HG03571 (cell line): Measurements from ENCODE around the gene GAB2.
"Not testable (repeated sequence)": the region's sequence is repeated elsewhere in the genome, so short reads cannot be mapped to it uniquely, and the experiment has no call there.

Experiments
- ATAC-seq: cut with Tn5 transposase; IDR thresholded peaks from one replicate; pipeline ENCODE4 v1.9.1; 2021; ENCODE audit not compliant: unreplicated experiment

The GAB2 gene

DNA sequence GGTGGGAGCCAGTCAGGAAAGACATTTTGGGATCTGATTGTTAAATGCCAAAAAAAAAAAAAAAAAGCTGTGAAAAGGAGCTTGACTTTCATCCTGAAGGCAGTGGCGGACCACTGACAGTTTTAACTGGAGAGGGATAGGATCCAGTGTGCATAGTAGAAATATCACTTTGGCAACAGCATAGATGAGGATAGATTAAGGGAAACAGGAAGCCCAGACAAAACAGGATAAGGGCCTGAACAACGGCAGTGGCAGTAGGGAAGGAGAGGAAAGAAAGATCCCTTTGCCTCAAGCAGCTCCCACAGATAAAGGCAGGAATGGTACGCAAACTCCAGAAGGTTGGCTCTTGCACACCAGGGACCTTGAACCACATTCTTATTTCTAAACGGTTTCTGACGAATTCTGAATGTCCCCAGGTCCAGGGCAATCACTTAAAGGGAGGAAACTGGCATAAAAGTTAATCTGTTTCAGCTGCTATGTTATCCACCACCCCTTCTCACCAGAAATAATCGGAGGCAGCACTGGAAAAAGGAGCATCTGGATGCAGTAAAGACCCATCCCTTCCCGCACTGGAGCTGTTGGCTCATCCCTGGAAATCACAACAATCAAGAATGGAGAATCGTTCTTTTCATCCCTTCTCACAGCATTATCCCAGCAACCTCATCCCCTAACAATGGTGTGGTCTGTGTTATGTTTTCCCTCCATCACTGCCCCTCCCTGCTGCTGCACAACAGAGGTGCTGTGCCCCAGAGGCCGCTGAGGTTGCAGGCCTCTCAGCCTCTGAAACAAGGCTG lies 99.1 kb downstream of the GAB2 start:
- ATAC-seq: no peak

DNA sequence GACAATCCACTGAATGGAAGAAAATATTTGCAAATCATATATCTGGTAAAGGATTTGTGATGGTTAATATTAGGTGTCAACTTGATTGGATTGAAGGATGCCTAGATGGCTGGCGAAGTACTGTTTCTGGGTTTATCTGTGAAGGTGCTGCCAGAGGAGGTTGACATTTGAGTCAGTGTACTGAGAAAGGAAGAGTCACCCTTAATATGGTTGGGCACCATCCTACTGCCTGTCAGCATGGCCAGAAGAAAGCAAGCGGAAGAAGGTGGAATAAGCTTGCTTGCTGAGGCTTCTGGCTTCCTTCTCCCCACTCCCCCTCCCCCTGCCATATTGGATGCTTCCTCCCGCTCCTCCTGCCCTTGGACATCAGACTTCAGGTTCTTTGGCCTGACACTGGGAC lies 101.9 kb downstream of the GAB2 start:
- no peak for ATAC-seq

DNA sequence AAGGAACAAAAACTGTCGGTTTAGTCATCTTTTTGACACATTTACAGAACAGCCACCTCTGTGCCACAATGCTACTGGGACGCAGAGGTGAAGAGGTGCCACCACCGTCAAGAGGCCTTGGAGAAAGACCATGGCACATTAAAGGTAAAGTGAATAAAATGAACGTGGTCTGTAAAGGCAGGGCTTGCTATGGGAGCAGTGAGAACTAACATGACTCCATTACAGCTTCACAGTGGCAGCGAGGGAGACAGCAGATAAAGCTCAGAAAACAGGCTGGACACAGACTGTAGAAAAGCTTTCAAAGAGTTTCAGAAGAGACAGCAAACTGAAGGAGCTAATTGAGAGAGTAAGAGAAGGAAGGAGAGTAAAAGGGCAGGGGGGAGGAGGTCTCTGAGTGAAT lies 102.9 kb downstream of the GAB2 start:
- no peak for ATAC-seq

- ATAC-seq: no peak
These were observed 103.7 kb downstream of the GAB2 start for GRCh38 chr11:78313898-78314297.

DNA sequence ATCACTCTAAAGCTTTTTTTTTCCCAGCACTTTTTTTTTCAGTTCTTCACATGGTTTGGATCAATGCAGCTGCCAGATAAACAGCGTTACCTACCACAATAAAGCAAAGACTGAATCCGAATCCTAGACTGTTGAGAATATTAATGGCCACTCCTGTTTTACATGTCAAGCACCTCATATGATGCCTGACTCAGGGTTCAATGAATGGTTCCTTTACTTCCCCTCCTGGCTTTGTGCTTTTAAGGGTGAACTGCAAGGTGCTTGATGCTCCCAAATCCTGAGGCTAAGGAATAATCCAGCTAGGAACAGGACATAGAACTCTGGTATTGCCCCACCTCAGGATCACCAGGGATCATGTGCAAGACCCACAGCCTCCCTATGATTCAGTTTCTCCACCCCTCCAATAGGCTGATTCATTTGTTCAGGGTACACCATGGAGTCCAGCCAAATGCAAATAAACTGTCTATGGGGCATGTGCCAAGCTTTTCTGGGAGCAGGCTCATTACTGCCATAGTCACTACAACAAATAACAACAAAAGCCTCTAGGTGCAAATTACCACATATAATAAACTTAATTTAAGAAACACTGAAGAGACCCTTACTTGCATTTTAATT lies 104.3 kb downstream of the GAB2 start:
- no peak for ATAC-seq

GRCh38 chr11:78312712-78313111 lies 104.9 kb downstream of the GAB2 start:
- no peak for ATAC-seq

GRCh38 chr11:78311702-78312371 lies 105.8 kb downstream of the GAB2 start:
- no peak for ATAC-seq

GRCh38 chr11:78310500-78310909 lies 107.1 kb downstream of the GAB2 start:
- ATAC-seq: peak; percentile 75

DNA sequence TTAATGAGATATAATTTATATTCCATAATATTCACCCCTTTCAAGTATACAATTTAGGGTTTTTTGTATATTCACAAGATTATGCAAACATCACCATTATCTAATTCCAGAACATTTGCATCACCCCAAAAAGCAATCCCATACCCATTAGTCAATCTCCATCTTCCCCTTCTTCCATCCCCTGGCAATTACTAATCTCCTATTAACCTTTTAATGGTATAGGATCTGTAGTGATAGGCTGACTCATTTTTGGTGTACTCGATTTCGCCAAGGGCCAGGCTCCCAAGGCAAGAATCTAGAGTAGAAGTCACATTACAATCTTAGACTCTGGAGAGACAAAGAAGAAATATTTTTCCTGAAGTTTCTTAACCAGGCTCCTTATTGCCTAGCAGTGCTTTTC lies 113.4 kb downstream of the GAB2 start:
- no peak for ATAC-seq

DNA sequence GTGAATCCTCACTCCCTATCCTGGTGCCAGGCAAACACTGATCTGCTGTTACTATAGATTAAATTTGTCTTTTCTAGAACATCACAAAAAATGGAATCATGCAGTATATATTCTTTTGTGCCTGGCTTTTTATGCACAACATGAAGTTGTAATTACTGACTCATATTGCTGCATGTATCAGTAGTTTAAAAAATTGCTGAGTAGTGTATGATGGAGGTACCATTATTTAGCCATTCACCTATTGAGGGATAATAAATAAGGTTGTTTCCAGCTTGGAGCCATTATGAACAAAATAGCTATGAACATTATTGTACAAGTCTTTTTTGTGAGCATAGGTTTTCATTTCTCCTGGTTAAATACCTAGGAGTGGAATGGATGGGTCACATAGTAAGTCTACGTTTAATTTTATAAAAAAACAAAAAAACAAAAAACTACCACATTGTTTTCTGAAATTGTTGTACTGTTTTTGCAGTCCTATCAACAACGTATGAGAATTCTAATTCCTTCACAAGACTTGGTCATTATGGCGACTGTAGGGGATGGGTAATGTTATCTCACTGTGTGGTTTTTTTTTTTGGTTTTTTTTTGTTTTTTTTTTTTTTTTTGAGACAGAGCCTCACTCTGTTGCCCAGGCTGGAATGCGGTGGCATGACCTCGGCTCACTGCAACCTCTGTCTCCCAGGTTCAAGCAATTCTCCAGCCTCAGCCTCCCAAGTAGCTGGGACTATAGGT lies 117.3 kb downstream of the GAB2 start:
- ATAC-seq: no peak

GRCh38 chr11:78299000-78299710 lies 118.5 kb downstream of the GAB2 start:
- no peak for ATAC-seq

DNA sequence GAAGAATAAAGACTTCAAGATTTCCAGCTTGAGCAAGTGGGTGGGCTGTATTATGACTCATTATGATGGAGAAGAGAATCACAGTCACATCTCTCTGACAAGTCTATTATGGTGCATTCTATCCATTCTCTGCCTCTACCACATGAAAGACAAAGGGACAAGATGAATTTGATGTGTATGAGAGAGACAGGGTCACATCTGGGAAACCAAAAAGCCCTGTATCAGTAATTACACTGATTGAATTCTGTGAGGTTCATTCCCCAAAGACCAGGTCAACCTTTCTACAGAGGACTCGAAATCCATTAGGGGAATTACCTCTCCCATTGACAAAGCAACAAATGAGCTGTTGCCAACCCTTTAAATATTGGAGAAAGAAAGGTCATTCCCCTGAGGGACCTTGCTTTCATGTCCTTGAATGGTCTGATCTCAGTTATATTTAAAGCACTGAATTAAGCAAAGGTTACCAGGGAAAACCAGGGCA lies 119.3 kb downstream of the GAB2 start:
- no peak for ATAC-seq

DNA sequence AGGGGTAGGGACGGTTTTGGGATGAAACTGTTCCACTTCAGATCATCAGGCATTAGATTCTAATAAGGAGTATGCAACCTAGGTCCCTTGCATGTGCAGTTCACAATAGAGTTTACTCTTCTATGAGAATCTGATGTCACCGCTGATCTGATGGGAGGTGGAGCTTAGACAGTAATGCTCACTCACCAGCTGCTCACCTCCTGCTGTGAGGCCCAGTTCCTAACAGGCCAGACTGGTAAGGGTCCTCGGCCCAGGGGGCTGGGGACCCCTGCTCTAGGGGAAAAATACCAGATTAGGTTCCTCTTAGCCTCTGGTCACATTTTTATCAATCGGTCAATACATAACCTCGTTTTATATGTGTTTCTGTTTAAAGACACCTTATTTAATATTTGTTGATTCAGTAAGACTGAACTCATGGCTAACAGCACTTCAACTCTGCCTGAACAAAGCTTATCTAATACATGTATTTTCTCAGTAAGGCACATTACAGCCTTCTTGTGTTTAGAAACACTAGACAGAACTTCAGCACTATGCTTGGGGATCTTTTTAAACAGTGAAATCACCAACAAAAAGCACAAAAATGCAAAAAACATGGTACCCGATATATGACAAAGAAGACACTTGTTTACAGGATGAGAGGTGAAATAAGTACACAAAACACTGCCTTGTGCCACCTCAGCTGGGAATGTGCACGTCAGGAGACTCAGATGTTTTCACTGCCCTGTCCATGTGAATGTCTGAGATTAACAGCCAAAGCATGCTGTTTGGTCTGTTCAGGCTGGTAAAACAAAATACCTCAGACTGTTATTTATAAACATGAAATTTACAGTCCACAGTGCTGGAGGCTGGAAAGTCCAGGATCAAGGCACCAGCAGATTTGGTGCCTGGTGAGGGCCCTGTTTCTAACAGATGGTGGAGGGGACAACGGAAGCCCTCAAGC lies 121.4 kb downstream of the GAB2 start:
- ATAC-seq: no peak

DNA sequence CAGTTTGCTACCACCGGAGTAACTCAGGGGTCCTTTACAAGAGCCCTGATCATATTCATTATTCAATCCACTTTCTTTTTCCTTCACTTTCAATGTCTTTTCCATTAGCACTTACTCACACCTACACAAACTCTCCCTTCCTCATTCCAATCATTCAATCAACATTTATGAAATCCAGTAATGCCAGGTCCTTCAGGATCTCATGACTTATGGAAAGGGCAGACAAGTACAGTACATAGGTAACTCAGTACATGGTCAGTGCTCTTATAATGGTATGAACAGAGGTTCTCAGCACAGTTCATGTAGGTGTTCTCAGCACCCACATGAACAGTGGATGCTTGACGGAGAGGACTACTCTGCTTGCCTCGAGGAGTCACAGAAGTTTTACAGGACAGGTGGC lies 122.3 kb downstream of the GAB2 start:
- ATAC-seq: no peak

GRCh38 chr11:78294100-78294499 lies 123.5 kb downstream of the GAB2 start:
- ATAC-seq: not testable (repeated sequence)

DNA sequence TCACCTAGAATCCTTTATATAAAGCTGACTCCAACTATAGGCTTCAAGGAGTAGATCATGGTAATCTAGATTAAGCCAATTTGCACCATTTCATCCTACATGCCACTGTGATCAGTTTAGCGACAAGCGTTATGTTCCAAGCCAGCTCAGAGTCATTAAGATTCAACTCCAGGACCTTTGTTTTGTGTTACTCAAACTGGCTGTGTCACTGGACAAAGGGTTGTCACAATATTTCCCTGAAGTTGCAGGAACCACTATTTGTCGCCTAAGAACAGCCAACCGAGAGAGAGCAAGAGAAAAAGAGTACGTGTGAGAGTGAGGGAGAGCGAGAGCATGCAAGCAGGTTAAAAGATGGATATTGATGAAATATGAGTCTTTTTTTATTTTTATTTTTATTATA lies 124.1 kb downstream of the GAB2 start:
- ATAC-seq: no peak

DNA sequence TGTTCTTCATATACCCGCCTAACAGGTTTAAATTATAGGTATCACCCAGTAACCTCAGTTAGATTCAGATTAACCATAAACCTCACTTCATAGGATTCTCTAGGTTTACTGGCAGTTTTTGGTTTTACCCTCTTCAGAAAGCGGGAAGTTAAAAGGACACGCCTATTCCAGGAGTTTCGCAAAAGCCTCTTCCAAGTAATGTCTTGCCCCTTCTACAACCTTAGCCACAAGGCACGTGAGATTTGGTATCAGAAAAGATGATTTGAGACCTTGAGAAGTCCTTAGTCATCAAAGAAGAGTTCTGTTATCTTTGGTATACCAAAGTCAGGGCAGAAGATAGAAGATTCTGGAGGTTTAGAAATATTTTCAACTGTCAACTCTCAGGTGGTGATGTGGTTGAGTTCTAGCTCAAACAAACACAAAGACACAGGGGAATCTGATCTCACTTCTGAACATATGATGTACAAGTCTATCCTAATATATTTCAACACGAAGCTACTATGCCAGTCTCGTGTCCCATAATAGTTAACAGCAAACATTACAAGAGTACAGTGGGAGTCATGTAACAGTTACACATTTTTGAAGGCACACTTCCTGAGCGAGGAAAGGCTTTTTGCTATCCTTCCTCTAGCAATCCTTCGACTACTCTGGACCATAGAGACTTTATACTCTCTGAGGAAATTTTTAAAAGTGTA lies 125.4 kb downstream of the GAB2 start:
- no peak for ATAC-seq

DNA sequence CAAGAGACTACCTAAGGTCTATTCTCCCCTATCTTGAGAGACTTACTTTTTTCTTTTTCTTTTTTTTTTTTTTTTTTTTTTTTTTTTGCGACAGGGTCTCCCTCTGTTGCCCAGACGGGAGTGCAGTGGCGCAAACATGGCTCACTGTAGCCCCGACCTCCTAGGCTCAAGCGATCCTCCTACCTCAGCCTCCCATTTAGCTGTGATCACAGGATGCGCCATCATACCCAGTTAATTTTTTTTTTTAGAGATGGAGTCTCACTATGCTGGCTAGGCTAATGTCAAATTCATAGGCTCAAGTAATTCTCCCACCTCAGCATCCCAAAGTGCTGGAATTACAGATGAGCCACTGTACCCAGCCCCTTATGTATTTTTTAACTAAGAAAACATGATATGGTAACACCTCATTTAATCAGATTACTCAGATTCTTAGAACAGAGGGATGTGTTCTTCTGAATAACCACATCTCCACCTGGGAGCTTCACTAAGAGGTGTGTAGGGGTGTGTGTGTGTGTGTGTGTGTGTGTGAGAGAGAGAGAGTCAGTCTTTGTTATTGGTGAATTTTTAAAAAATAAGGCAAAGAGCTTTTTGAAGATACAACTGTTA lies 126.0 kb downstream of the GAB2 start:
- ATAC-seq: no peak
